HAP-1 (cell line): Measurements from ENCODE around the gene PNRC1.
"Not testable (repeated sequence)": the region's sequence is repeated elsewhere in the genome, so short reads cannot be mapped to it uniquely, and the experiment has no call there.

ENCODE experiments used
- DNase-seq, 2 experiments: peaks; one replicate each; pipeline ENCODE4 v3.0.0-alpha.2; 2016 to 2020; ENCODE audit warnings: low spot score in 2 of 2
- H3K27me3 ChIP-seq: fragments of 250-450 bp; sonication (Bioruptor Pico); 2 replicates; pipeline ENCODE4 v1.5.1; 2020; ENCODE audit warnings: low read depth, mild to moderate bottlenecking, moderate library complexity
- H3K36me3 ChIP-seq: fragments of 250-450 bp; sonication (Bioruptor Pico); replicated peaks from 2 replicates; pipeline ENCODE4 v1.5.1; 2020; ENCODE audit warnings: mild to moderate bottlenecking
- H3K4me1 ChIP-seq: fragments of 250-450 bp; sonication (Bioruptor Pico); 2 replicates; pipeline ENCODE4 v1.5.1; 2020; ENCODE audit warnings: mild to moderate bottlenecking
- H3K4me3 ChIP-seq: fragments of 250-450 bp; sonication (Bioruptor Pico); 2 replicates; pipeline ENCODE4 v1.5.1; 2020; ENCODE audit warnings: mild to moderate bottlenecking, moderate library complexity
- H3K9me3 ChIP-seq: fragments of 250-450 bp; sonication (Bioruptor Pico); 2 replicates; pipeline ENCODE4 v1.5.1; 2020; ENCODE audit warnings: mild to moderate bottlenecking, moderate library complexity
- in situ Hi-C: fragments of 300-500 bp; cut with MboI; formaldehyde crosslinking; loops from 3 replicates; pipeline ENCODE4 v1.14.3; 2020; ENCODE audit warnings: low sequenced_read_pairs, inconsistent platforms, mixed read lengths

The PNRC1 gene

DNA sequence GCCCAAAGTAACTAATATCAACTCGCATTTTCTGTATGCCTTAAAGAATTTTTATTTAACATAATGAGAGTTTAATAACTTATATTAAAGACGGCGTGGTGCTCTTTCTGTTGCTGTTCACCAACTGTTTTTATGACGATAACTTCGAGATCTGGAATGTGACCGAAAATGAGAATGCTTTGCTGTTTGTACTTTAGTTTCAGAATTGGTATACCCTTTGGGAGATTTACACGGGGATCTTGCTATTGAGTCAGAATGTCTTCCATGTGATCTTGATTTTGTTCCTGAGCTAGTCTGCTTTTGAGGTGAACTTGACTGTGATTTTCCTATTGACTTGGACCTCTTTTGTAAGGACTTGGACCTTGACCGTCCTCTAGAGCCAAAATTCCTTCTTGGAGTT lies 17.9 kb downstream of the PNRC1 start:
- no peak for DNase-seq
- H3K4me1 ChIP-seq: no peaks in the 10 kb centered on the region
- no peaks in the 10 kb centered on the region for H3K9me3 ChIP-seq
- H3K4me3 ChIP-seq: no peak overlapping the region
- H3K27me3 ChIP-seq: no peaks in the 10 kb centered on the region
- H3K36me3 ChIP-seq: no peaks in the 10 kb centered on the region
- in situ Hi-C loops: no loop called here

DNA sequence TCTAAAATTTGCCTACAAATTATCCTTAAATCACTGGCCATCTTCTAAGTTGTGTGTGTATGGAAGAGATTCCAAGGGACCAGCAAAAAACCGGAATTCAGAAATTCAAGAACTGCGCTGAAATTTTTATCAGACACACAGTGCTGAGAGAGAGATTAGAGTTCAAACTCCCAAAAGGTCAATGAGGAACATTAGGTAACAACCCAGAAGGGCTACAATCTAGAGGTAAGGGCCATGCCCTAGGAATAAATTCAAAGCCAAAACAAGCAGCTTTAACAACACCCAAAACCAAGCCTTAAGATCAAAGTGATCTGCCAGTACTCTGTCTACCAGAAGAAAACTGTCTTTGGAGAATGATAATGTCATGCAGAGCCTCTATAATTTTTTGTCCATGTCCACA lies 19.6 kb downstream of the PNRC1 start:
- in situ Hi-C loops: no loop called here
- Histone ChIP-seq H3K27me3 (no peaks in the 10 kb centered on the region), H3K4me3 (no peak overlapping the region), H3K36me3 (peaks cover 6% of the 10 kb centered on the region), H3K9me3 (no peaks in the 10 kb centered on the region), H3K4me1 (no peaks in the 10 kb centered on the region)
- DNase-seq: no peak

DNA sequence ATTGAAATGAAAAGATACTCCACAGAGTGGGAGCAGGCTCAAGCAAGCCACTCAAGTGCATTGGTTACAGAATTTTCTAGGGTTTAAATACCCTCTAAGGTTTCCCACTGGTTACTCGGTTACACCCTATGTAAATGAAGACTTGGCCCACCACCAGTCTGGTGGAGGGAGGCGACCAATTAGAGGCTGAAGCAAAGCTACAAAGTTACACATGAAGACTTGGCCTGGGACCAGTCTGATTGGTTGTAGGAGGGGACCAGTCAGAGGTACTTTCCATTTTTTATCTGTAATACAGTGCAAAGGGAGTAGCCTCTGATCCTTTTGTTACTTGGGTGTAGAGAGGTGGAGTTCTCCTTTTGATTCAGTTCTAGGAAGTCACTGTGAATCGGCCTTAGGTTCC lies 29.7 kb downstream of the PNRC1 start:
- DNase-seq: no peak
- Histone ChIP-seq H3K9me3 (no peaks in the 10 kb centered on the region), H3K4me1 (no peaks in the 10 kb centered on the region), H3K27me3 (no peaks in the 10 kb centered on the region), H3K4me3 (no peak overlapping the region), H3K36me3 (no peaks in the 10 kb centered on the region; the same call in 1 of the 2 replicates)
- in situ Hi-C loops: no loop called here

DNA sequence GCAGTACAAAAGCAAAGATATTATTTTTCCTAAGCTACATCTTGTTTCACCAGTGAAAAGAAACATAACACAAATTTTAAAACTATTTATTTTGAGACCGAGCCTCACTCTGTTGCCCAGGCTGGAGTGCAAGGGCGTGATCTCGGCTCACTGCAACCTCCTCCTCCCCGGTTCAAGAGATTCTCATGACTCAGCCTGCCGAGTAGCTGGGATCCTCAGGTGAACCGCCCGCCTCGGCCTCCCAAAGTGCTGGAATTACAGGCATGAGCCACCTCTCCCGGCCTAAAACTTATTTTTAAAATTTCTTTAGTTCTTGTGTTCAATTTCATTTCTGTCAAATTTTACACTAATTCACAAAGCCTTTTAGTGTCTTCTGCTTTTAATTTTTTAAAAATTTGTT lies 31.4 kb downstream of the PNRC1 start:
- H3K36me3 ChIP-seq: no peaks in the 10 kb centered on the region
- no peak overlapping the region for H3K4me3 ChIP-seq
- no peaks in the 10 kb centered on the region for H3K27me3 ChIP-seq
- no peak for DNase-seq
- H3K4me1 ChIP-seq: peaks cover 3% of the 10 kb centered on the region
- in situ Hi-C loops: no loop called here
- no peaks in the 10 kb centered on the region for H3K9me3 ChIP-seq

DNA sequence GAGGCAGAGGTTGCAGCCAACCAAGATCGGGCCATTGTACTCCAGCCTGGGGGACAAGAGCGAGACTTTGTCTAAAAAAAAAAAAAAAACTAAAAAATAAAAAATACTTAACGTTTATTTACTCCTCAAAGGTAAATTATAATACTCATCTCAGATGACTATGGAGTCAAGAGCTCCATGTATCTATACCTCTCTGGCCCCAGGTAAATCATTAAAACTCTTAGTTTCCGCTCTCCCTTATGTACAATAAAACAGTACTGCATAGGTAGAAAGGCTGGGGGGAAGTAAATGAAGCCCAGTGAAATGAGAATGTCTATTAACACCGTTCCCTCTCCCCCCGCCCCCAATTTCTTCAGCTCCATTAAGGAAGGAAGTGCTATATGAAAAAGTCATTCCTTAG lies 36.2 kb downstream of the PNRC1 start:
- in situ Hi-C loops: no loop called here
- H3K4me1 ChIP-seq: peaks cover 5% of the 10 kb centered on the region
- H3K36me3 ChIP-seq: no peaks in the 10 kb centered on the region
- no peaks in the 10 kb centered on the region for H3K9me3 ChIP-seq
- no peaks in the 10 kb centered on the region for H3K27me3 ChIP-seq
- peak overlapping the region; percentile 55 for H3K4me3 ChIP-seq
- no peak for DNase-seq

DNA sequence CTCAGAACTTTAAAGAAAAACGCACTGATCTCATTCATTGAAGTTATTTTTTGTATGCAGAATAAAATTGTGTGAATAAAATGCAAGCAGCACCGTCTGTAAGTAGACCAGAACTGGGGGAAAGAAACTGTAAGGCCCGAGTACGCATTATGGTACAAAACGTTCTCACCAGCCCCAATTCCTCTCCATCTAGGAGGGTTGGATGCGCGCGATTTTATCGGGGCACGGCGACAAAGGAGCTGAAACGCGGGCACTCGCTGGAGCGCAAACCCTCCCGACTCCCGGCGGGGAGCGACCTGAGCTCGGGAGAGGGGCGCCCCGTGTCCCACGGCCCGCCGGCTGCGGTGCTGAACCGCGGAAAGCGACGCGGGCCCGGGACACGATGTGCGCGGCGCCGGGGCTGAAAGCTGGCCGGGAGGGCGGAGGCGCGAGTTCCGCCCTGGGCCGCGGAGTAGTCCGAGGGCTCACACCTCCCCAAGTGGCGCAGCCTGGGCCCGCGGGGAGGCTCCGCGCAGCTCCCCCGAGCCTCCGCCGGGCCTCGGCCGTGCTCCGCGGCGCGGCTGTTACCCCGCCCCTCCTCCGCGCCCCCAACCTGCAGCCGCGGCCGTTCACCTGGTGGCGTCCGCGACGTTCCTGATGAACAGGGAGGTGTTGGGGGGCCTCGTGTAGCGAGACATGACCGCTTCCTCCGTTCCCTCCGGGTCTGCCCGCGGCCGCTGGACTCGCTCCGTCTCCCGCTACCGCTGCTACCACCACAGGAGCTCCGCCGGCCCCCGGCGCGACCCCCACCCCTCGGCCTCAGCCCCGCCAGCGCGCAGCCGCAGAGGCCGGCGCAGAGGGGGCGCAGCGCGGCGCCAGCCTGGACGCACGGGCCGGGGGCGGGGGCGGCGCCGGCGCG lies 36.9 kb downstream of the PNRC1 start, which contains the start of gene SRSF12:
TSS of gene SRSF12 (minus strand) at position 861 of the 898 bp plus-strand sequence. CDS start at position 677, 184 bp downstream.
- in situ Hi-C loops: no loop called here
- Histone ChIP-seq H3K9me3 (no peaks in the 10 kb centered on the region), H3K4me1 (peaks cover 5% of the 10 kb centered on the region), H3K27me3 (no peaks in the 10 kb centered on the region), H3K4me3 (peak within 1 kb of the TSS; percentile 55), H3K36me3 (no peaks in the 10 kb centered on the region)
- DNase-seq: peak in 1 of 2 experiments; percentile 49

DNA sequence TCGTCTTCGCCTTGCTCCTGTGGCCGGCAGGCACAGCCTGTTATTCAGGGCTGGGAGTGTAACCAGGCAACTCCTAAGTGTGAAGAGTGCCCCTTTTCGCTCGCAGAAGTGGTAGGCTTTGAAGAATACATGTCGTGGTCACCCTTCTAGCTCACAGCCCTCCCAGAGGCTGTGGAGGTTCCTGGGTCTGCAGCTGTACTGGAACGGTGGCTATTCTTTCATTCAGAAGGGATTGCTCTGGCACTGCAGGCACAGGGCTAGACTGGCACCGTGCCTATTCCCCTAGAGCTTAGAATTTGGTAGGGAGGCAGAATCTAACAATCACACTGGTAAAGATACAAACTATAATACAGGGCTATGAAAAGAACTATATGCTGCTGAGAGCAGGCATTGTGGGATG lies 38.4 kb downstream of the PNRC1 start:
- H3K4me3 ChIP-seq: no peak overlapping the region
- in situ Hi-C loops: no loop called here

DNA sequence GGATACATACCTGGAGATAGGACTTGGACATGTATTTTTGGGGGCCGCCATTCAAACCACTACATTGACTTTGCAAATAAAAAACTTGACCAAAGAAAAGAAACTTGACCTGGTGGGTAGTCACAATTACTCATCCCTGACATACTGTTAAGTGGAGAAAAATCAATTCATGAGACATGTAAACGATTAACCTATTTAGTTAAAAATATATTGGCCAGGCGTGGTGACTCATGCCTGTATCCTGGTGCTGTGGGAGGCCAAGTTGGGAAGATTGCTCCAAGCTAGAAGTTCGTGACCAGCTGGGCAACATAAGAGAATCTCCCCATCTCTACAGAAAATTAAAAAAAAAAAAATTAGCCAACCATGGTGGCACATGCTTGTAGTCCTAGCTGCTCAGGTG lies 39.8 kb downstream of the PNRC1 start:
- Histone ChIP-seq H3K4me3 (no peak overlapping the region), H3K36me3 (no peaks in the 10 kb centered on the region), H3K9me3 (no peaks in the 10 kb centered on the region), H3K27me3 (no peaks in the 10 kb centered on the region), H3K4me1 (peaks cover 5% of the 10 kb centered on the region)
- no peak for DNase-seq
- in situ Hi-C loops: no loop called here

More for the DNA sequence above, 38.4 kb downstream of the PNRC1 start:
- Histone ChIP-seq H3K27me3 (no peaks in the 10 kb centered on the region), H3K4me1 (peaks cover 5% of the 10 kb centered on the region), H3K36me3 (no peaks in the 10 kb centered on the region), H3K9me3 (no peaks in the 10 kb centered on the region)
- DNase-seq: no peak

DNA sequence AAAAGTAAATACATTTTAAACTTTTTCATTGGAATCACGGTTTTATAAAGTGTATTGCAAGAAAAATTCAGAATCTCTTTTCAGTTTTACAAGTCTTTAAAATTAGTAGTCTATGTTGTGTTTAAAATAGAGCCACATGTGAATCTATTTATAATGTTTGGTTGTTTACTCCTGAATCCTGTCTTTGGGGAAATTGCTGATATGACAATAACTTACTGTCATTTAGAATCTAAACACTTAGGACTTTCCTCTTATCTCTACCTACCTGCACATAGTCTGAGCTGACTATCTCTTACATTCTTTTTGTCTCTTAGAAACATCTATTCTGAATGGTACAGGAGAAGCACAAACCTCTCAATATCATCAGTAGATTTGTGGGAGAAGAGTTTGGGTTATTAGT lies 41.4 kb downstream of the PNRC1 start:
- in situ Hi-C loops: no loop called here
- H3K4me1 ChIP-seq: peaks cover 2% of the 10 kb centered on the region
- H3K9me3 ChIP-seq: no peaks in the 10 kb centered on the region
- no peak overlapping the region for H3K4me3 ChIP-seq
- no peak for DNase-seq
- no peaks in the 10 kb centered on the region for H3K36me3 ChIP-seq
- H3K27me3 ChIP-seq: no peaks in the 10 kb centered on the region

DNA sequence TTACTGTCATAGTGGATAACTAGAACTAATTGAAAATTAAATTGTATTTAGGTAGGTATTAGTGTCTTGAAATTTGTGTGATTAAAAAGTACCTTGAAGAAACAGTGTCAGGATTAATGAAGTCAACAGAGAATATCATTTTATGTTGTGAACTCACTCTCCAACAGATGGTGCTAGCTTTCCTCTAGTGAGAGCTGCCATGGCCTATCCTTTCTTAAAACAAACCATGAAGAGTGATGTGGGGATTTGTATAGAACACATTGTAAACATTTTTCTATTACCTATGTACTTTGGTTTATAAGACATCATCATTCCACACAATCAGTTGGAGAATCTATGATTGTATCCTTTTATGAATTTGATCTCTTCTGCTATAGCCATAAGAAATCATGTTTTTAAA lies 42.1 kb downstream of the PNRC1 start:
- in situ Hi-C loops: no loop called here
- peak in 1 of 2 experiments; percentile 47 for DNase-seq
- H3K27me3 ChIP-seq: no peaks in the 10 kb centered on the region
- no peaks in the 10 kb centered on the region for H3K9me3 ChIP-seq
- no peaks in the 10 kb centered on the region for H3K36me3 ChIP-seq
- H3K4me3 ChIP-seq: no peak overlapping the region
- no peaks in the 10 kb centered on the region for H3K4me1 ChIP-seq

DNA sequence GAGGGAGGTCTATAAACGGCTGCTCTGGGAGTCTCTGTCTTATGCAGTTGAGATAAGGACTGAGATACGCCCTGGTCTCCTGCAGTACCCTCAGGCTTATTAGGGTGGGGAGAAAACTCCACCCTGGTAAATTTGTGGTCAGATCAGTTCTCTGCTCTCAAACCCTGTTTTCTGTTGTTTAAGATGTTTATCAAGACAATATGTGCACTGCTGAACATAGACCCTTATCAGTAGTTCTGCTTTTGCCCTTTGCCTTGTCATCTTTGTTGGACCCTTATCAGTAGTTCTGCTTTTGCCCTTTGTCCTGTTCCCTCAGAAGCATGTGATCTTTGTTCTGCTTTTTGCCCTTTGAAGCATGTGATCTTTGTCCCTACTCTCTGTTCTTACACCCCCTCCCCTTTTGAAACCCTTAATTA lies 47.7 kb downstream of the PNRC1 start:
- H3K9me3 ChIP-seq, H3K4me1 ChIP-seq, H3K4me3 ChIP-seq, DNase-seq, H3K27me3 ChIP-seq, H3K36me3 ChIP-seq, in situ Hi-C loops: not testable (repeated sequence)

DNA sequence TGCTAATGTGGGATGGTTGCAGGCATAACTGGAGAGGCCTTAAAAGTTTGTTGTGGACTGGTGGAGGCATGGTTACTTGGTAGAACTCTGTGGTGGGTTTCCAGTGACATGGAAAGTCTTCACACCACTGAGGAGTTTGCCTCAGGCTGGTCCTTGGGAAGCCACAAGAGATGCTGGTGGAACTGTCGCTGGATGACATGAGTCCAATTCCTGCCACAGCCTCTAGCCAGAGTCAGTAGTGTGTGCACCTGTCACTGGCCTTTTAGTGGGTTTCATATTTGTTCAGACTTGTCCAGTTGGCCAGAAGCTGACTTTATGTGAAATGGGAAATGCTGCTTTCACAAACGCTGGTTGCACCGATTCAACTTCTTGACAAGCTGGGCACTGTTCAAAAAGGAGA lies 51.0 kb downstream of the PNRC1 start:
- H3K27me3 ChIP-seq: no peaks in the 10 kb centered on the region

DNA sequence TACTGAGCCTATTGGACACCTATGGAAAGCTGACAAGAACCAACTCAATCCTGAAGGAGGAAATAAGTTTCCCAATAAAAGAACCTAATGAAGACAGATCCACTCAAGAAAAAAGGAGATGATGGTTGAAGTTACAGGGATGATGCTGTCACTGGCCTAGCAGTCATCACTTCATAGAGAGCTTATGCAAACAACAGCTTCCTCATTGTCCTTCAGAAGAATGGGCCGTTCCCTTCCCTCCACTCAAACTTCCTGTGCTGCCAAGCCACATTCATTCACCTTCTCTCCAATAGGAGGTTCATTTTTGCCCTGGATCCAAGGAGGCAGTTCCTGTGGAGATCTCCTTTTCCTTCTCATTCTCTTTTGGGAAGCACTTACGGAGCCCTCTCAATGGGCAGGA lies 51.5 kb downstream of the PNRC1 start:
- no peak for DNase-seq
- Histone ChIP-seq H3K9me3 (peaks cover 6% of the 10 kb centered on the region; the same call in 1 of the 2 replicates), H3K36me3 (no peaks in the 10 kb centered on the region), H3K27me3 (no peaks in the 10 kb centered on the region), H3K4me1 (no peaks in the 10 kb centered on the region), H3K4me3 (no peak overlapping the region)
- in situ Hi-C loops: no loop called here

More for the DNA sequence above, 51.0 kb downstream of the PNRC1 start:
- H3K4me1 ChIP-seq: no peaks in the 10 kb centered on the region
- no peak for DNase-seq
- H3K4me3 ChIP-seq: no peak overlapping the region
- H3K36me3 ChIP-seq: no peaks in the 10 kb centered on the region
- in situ Hi-C loops: no loop called here
- H3K9me3 ChIP-seq: peaks cover 6% of the 10 kb centered on the region; the same call in 1 of the 2 replicates

DNA sequence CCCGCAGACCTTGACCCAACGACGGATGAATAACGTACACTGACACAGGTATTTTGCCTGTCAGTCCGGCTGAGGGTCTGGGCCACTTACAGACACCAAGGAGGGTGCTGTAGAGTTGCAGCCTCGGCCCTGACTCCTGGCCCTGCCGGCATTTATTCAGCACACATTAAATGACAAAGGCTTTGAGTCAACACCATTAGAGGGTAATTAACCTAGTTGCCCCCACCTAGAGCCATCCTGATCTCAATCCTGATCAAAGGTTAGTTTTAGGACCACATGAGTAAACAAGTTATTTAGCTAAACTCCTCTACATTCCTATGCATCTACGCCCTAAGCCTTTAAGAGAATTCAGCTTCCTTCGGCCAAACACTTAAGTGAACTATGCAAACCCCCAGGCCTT lies 53.4 kb downstream of the PNRC1 start:
- Histone ChIP-seq H3K4me1 (no peaks in the 10 kb centered on the region), H3K9me3 (peaks cover under 1% of the 10 kb centered on the region; the same call in 1 of the 2 replicates), H3K4me3 (no peak overlapping the region), H3K27me3 (no peaks in the 10 kb centered on the region), H3K36me3 (no peaks in the 10 kb centered on the region)
- in situ Hi-C loops: no loop called here
- DNase-seq: no peak
